Sigmoid colon (tissue), 7 donors: ENCODE results near the gene TNIK. TPM values are rescaled to one million over a fixed set of nuclear protein-coding genes. Genes with fewer than 3 reads are reported as not detected.

Source experiments
- DNase-seq: peaks from one replicate; pipeline ENCODE4 v3.0.0-alpha.2; 2019
- H3K27ac ChIP-seq, 4 donors: fragments of 200-600 bp; sonication (generic); one replicate each; pipeline ENCODE4 v1.5.1; 2016 to 2019; ENCODE audit warnings: mild to moderate bottlenecking in 1 of 4
- H3K27me3 ChIP-seq, 3 donors: fragments of 200-600 bp; sonication (generic); one replicate each; pipeline ENCODE4 v1.5.1; 2019; ENCODE audit warnings: mild to moderate bottlenecking in 1 of 3
- H3K36me3 ChIP-seq, 4 donors: fragments of 200-600 bp; sonication (generic); one replicate each; pipeline ENCODE4 v1.5.1; 2016 to 2019
- H3K4me1 ChIP-seq, 4 donors: fragments of 200-600 bp; sonication (generic); one replicate each; pipeline ENCODE4 v1.5.1; 2017 to 2019
- H3K4me3 ChIP-seq, 4 donors: fragments of 200-600 bp; sonication (generic); one replicate each; pipeline ENCODE4 v1.5.1; 2017 to 2019; ENCODE audit warnings: mild to moderate bottlenecking in 2 of 4, moderate library complexity in 1 of 4
- H3K9me3 ChIP-seq, 4 donors: fragments of 200-600 bp in 3 of 4; sonication (generic) in 3 of 4; one replicate each; pipeline versions ENCODE4 v1.5.1 to v1.6.1; 2013 to 2019
- EP300 ChIP-seq, 4 donors: sonication (generic); formaldehyde crosslinking; IDR thresholded peaks; one replicate each; pipeline ENCODE4 v1.6.1; 2017; ENCODE audit warnings: antibody characterized with exemption in 4 of 4
- POLR2A ChIP-seq, 2 donors: fragments of 450-650 bp; IDR thresholded peaks; one replicate each; pipeline ENCODE4 v1.6.1; 2016; ENCODE audit warnings: antibody characterized with exemption in 2 of 2, mild to moderate bottlenecking in 2 of 2, moderate library complexity in 2 of 2
- POLR2AphosphoS5 ChIP-seq, 4 donors: sonication (generic); formaldehyde crosslinking; IDR thresholded peaks; one replicate each; pipeline ENCODE4 v1.6.1; 2017; ENCODE audit warnings: antibody characterized with exemption in 4 of 4
- WGBS, 2 donors: extraction: QIAGEN DNeasy Blood & Tissue Kit; methylation state at CpG; one replicate each; pipeline ENCODE4 v1.1.7; 2013; 5-methylcytosine and 5-hydroxymethylcytosine counted together
- intact Hi-C: fragments of 100-400 bp; cut with DNase I; formaldehyde crosslinking; loops from one replicate; pipeline ENCODE4 v1.15.1; 2023
- polyA plus RNA-seq, 3 donors: library from polyadenylated mRNA; stranded (reverse); fragments of 200-250 nt; gene quantifications; one replicate each; pipeline ENCODE4 v1.2.3, GENCODE V29; 2013
- total RNA-seq, 4 donors: library from RNA; depleted of rRNA; stranded (reverse); fragments of >200 nt; gene quantifications; one replicate each; pipeline ENCODE4 v1.1.0, GENCODE V29; 2016
- TF ChIP-seq, protein P1 (sequence below), 4 experiments: fragments of 450-650 bp in 3 of 4; fragments of 200-600 bp in 1 of 4; IDR thresholded peaks; one replicate each; pipeline ENCODE4 v1.5.1; 2016 to 2019; ENCODE audit warnings: antibody characterized with exemption in 4 of 4, mild to moderate bottlenecking in 3 of 4, moderate library complexity in 2 of 4
- donor health status: healthy with polysubstance abuse.
- donor health status: Bipolar disorder and iron deficiency.
- donor health status: healthy.

The TNIK gene
- total and polyA plus RNA-seq, 7 donors = 5.4 to 21.3 (median 9.2) TPM

- no peaks in the 10 kb centered on the region for H3K4me1 ChIP-seq
- intact Hi-C loops = no loop called here
- no peaks in the 10 kb centered on the region for H3K27me3 ChIP-seq
- H3K27ac ChIP-seq = no peak overlapping the region
- H3K36me3 ChIP-seq = no peaks in the 10 kb centered on the region
- H3K9me3 ChIP-seq = no peaks in the 10 kb centered on the region
- TF ChIP-seq EP300 (IDR thresholded peaks at IDR 0.05) (no peak), POLR2AphosphoS5 (IDR thresholded peaks at IDR 0.05) (no peak), POLR2A (IDR thresholded peaks at IDR 0.05) (no peak)
- TF ChIP-seq, protein P1, sequence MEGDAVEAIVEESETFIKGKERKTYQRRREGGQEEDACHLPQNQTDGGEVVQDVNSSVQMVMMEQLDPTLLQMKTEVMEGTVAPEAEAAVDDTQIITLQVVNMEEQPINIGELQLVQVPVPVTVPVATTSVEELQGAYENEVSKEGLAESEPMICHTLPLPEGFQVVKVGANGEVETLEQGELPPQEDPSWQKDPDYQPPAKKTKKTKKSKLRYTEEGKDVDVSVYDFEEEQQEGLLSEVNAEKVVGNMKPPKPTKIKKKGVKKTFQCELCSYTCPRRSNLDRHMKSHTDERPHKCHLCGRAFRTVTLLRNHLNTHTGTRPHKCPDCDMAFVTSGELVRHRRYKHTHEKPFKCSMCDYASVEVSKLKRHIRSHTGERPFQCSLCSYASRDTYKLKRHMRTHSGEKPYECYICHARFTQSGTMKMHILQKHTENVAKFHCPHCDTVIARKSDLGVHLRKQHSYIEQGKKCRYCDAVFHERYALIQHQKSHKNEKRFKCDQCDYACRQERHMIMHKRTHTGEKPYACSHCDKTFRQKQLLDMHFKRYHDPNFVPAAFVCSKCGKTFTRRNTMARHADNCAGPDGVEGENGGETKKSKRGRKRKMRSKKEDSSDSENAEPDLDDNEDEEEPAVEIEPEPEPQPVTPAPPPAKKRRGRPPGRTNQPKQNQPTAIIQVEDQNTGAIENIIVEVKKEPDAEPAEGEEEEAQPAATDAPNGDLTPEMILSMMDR (IDR thresholded peaks at IDR 0.05) = no peak
- no peak overlapping the region for H3K4me3 ChIP-seq
- DNase-seq = no peak
- 91 to 94% methylated on average over 5 of the region's 5 CpGs for WGBS, 2 donors
Observed at GRCh38 chr3:171056528-171056927, 403.7 kb downstream of the TNIK start.

DNA sequence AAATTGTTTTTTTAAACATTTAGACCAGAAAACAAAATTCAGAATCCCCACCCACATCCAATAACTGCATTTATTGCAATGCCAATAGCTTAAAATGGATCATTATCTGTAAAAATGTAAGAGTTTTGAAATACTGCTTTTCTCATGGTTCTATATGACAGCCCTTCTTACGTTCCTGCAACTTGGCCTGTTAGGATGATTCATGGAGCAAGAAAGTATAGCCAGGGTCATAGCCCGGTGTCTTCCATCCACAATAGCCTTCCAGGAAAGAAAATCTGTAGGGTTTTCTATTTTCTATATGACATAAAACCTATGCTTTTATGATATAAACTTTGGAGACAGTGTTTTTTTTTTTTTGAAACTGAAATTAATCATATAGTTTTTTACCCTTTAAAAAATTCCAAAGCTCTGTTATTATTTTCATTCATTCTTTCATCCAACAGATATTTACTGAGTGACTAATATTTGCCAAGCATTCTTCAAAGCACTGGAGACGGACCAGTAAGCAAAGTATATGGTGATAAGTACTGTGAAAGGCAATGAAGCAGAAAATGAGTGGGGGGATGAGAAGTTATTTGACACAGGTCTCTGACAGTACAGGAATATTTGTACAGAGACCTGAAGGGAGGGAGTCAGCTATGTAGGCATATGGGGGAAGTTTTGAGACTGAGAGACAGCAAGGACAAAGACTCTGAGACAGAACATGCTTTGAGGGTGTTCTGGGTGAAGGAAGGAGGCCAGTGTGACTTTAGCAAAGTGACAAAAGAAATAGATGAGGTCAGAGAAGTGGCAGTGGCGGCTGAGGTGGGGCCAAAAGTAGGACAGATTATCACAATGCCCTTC, 404.6 kb downstream of the TNIK start:
- Histone ChIP-seq H3K9me3 (no peaks in the 10 kb centered on the region), H3K36me3 (no peaks in the 10 kb centered on the region), H3K27me3 (no peaks in the 10 kb centered on the region), H3K4me3 (no peak overlapping the region), H3K4me1 (no peaks in the 10 kb centered on the region), H3K27ac (no peak overlapping the region)
- no peak for DNase-seq
- WGBS, 2 donors = 75 to 77% methylated on average over 4 of the region's 4 CpGs
- intact Hi-C loops = no loop called here
- no peak for TF ChIP-seq POLR2AphosphoS5 (IDR thresholded peaks at IDR 0.05)
- no peak for TF ChIP-seq POLR2A (IDR thresholded peaks at IDR 0.05)
- TF ChIP-seq, protein P1 (IDR thresholded peaks at IDR 0.05) = no peak
- TF ChIP-seq EP300 (IDR thresholded peaks at IDR 0.05) = no peak

DNA sequence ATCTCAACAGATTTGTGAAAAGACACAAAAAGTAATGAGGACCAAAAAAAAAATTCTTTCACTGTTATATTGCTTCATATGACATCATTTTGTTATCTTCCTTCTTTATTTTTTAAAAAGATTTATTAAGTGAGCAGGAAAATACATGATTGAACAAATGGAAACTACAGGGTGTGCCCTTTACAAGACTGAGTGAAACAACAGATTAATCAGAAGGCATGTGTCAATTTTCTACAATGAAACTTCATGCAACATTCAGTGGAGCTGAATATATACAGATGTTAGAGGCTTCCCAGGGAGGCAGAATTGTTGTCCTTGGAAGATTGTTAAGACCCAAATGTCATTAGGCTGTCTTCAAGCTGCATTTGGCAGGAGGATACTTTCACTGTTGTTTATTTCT, 405.3 kb downstream of the TNIK start:
- no peaks in the 10 kb centered on the region for H3K36me3 ChIP-seq
- no peak overlapping the region for H3K4me3 ChIP-seq
- no peaks in the 10 kb centered on the region for H3K4me1 ChIP-seq
- TF ChIP-seq EP300 (IDR thresholded peaks at IDR 0.05) (no peak), POLR2AphosphoS5 (IDR thresholded peaks at IDR 0.05) (no peak)
- H3K27me3 ChIP-seq = no peaks in the 10 kb centered on the region
- no peak for DNase-seq
- no peak overlapping the region for H3K27ac ChIP-seq
- H3K9me3 ChIP-seq = no peaks in the 10 kb centered on the region
- intact Hi-C loops = no loop called here

DNA sequence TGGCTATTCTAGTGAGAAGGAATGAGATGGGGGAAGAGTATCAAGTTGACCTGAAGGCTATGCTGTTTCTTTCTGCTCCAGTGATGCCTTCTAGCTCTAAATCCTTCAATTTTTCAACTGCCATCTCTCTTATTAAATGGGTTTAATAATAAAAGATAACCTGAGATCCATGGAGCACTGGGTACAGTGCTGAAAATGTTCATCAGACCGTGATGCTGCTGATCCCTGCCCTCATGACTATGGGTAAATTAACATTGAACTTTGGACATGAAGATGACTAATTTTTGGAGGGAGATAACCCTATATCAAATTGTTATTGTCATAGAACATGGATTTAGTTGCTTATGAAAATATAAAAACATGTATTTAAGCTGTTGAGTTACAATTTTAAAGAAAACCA, 406.0 kb downstream of the TNIK start:
- Histone ChIP-seq H3K4me3 (no peak overlapping the region), H3K27me3 (no peaks in the 10 kb centered on the region), H3K36me3 (no peaks in the 10 kb centered on the region), H3K9me3 (no peaks in the 10 kb centered on the region), H3K4me1 (no peaks in the 10 kb centered on the region), H3K27ac (no peak overlapping the region)
- 27 to 73% methylated on average over 1 of the region's 1 CpG for WGBS, 2 donors
- no peak for TF ChIP-seq POLR2A (IDR thresholded peaks at IDR 0.05)
- TF ChIP-seq EP300 (IDR thresholded peaks at IDR 0.05) = no peak
- TF ChIP-seq POLR2AphosphoS5 (IDR thresholded peaks at IDR 0.05) = no peak
- TF ChIP-seq, protein P1 (IDR thresholded peaks at IDR 0.05) = no peak
- intact Hi-C loops = no loop called here
- DNase-seq = no peak

GRCh38 chr3:171049861-171050444, 410.3 kb downstream of the TNIK start:
- intact Hi-C loops = loop anchor here (1.0 kb wide), 1 partner anchor 516 kb away; no protein-coding TSS in a partner anchor
- TF ChIP-seq POLR2AphosphoS5 (IDR thresholded peaks at IDR 0.05) (no peak), EP300 (IDR thresholded peaks at IDR 0.05) (no peak)
- TF ChIP-seq, protein P1 (IDR thresholded peaks at IDR 0.05) = peak in 2 of 4 experiments; percentile 34 to 50
- no peak for DNase-seq
- Histone ChIP-seq H3K4me1 (no peaks in the 10 kb centered on the region), H3K27me3 (no peaks in the 10 kb centered on the region), H3K36me3 (no peaks in the 10 kb centered on the region), H3K27ac (no peak overlapping the region), H3K4me3 (no peak overlapping the region), H3K9me3 (no peaks in the 10 kb centered on the region)
- WGBS, 2 donors = 25 to 28% methylated on average over 6 of the region's 6 CpGs
